Stimulated activated naive CD8-positive, alpha-beta T cell treated with anti-CD3 and anti-CD28 coated beads, Interleukin-15, Interleukin-2, amounts not matched to agents 100 ng/mL and 50 ng/mL, for 24 hours (primary cell): ENCODE results near the gene MGAT4A.
"Not testable (repeated sequence)": the region's sequence is repeated elsewhere in the genome, so short reads cannot be mapped to it uniquely, and the experiment has no call there.

Source experiments
- H3K27ac Mint-ChIP-seq: one replicate; pipeline ENCODE4 v1.8.0; 2021; ENCODE audit warnings: mild to moderate bottlenecking, mixed read lengths
- H3K27me3 Mint-ChIP-seq: one replicate; pipeline ENCODE4 v1.8.0; 2021; ENCODE audit warnings: mixed read lengths
- H3K36me3 Mint-ChIP-seq: one replicate; pipeline ENCODE4 v1.8.0; 2021; ENCODE audit warnings: low read depth, mixed read lengths
- H3K4me1 Mint-ChIP-seq: one replicate; pipeline ENCODE4 v1.8.0; 2021; ENCODE audit warnings: low read depth, mixed read lengths
- H3K4me3 Mint-ChIP-seq: one replicate; pipeline ENCODE4 v1.8.0; 2021; ENCODE audit warnings: mild to moderate bottlenecking, mixed read lengths
- H3K9me3 Mint-ChIP-seq: one replicate; pipeline ENCODE4 v1.8.0; 2021; ENCODE audit warnings: mixed read lengths

The MGAT4A gene

GRCh38 chr2:98768384-98769113 is 37.6 kb upstream of the MGAT4A start:
- no peaks in the 10 kb centered on the region for H3K9me3 Mint-ChIP-seq

DNA sequence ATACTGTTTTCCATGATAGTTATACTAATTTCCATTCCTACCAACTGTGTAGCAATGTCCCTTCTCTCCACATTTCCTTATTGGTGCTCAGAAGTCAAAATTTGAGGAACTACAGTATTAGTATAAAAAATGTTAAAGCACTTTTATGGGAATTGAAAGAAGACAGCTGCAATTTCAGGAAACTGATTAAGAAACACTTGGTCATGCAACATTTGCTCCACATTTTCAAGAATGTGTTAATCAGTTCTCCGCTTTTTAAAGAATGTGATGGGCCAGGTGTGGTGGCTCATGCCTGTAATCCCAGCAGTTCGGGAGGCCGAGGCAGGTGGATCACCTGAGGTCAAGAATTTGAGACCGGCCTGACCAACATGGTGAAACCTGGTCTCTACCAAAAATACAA is 33.6 kb upstream of the MGAT4A start:
- H3K27ac Mint-ChIP-seq, result no peak overlapping the region
- H3K4me1 Mint-ChIP-seq, result peaks cover 75% of the 10 kb centered on the region
- no peaks in the 10 kb centered on the region for H3K27me3 Mint-ChIP-seq
- no peak overlapping the region for H3K4me3 Mint-ChIP-seq
- H3K9me3 Mint-ChIP-seq, result no peaks in the 10 kb centered on the region
- no peaks in the 10 kb centered on the region for H3K36me3 Mint-ChIP-seq

More at GRCh38 chr2:98768384-98769113, 37.6 kb upstream of the MGAT4A start:
- Mint-ChIP-seq H3K36me3 (no peaks in the 10 kb centered on the region), H3K27me3 (no peaks in the 10 kb centered on the region), H3K27ac (peak overlapping the region; percentile 70), H3K4me1 (peaks cover 84% of the 10 kb centered on the region), H3K4me3 (peak overlapping the region; percentile 52)

DNA sequence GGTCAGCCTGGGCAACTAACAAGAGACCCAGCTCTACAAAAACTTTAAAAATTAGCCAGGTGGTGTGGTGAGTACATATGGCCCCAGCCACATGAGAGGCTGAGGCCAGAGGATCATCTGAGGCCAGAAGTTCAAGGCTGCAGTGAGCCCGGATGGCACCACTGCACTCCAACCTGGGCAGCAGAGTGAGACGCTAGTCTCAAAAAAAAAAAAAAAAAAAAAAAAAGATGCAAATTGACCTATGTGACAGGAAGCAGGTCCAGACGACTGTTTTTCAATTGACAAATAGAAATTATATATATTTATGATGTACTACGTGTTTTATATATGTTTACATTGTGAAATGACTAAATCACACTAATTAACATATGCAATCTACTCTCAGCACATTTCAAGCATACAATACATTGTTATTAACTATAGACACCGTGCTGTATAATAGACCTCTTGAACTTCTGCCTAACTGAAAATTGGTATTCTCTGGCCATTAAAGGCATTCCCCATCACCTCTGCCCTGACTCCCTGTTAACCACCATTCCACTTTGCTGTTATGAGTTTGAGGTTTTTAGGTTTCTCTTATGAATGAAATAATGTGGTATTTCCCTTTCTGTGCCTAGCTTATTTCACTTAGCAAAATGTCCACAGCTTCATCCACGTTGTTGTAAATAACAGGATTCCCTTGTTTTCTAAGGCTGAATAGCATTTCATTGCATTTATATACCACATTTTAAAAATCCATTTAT is 32.4 kb upstream of the MGAT4A start:
- peaks cover 75% of the 10 kb centered on the region for H3K4me1 Mint-ChIP-seq
- no peaks in the 10 kb centered on the region for H3K27me3 Mint-ChIP-seq
- no peaks in the 10 kb centered on the region for H3K9me3 Mint-ChIP-seq
- no peak overlapping the region for H3K27ac Mint-ChIP-seq
- H3K4me3 Mint-ChIP-seq, result no peak overlapping the region
- no peaks in the 10 kb centered on the region for H3K36me3 Mint-ChIP-seq

GRCh38 chr2:98761909-98762308 is 31.0 kb upstream of the MGAT4A start:
- Mint-ChIP-seq H3K27ac (peak overlapping the region; percentile 67), H3K27me3 (no peaks in the 10 kb centered on the region), H3K4me3 (peak overlapping the region; percentile 30), H3K36me3 (no peaks in the 10 kb centered on the region), H3K9me3 (no peaks in the 10 kb centered on the region), H3K4me1 (peaks cover 75% of the 10 kb centered on the region)

GRCh38 chr2:98761267-98761781 is 30.4 kb upstream of the MGAT4A start:
- Mint-ChIP-seq H3K9me3 (no peaks in the 10 kb centered on the region), H3K4me3 (peak overlapping the region; percentile 59), H3K27ac (peak overlapping the region; percentile 67), H3K36me3 (no peaks in the 10 kb centered on the region), H3K4me1 (peaks cover 70% of the 10 kb centered on the region), H3K27me3 (no peaks in the 10 kb centered on the region)

DNA sequence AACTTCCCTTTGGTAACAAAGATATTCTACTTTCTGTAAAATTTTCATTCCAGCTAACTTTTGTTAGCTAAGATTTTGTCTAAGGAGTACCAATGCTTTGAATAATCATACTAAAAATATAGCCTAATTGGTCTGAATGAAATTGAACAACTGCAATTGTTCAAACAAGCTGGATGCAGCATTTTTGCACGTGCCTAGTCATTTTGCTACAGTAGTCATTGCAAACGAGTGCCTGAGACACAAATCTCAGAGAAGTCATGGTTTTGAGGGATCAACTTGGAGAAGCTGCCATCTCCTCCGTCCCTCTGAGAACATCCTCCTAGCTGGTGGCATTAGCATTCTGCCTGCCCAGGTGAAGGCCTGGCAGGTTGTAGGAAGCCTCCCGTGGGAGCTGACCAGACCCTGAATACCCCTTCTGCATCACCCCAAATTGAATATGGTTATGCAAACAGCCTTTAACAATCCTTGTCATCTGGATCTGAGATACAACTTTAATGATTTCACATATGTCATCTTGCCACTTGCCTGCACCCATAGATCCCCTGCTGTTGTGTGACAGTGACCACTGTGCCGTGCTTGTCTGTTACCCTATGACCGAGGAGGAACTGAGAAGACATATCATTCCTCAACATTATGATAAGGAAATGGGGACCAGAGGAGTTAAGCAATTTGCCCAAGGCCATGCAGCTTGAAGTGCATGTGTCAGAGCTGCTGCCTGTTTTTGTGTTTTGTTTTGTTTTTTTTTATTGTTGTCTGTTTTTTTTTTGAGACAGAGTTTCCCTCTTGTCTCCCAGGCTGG is 29.1 kb upstream of the MGAT4A start:
- Mint-ChIP-seq H3K4me3 (no peak overlapping the region), H3K4me1 (peaks cover 62% of the 10 kb centered on the region), H3K36me3 (no peaks in the 10 kb centered on the region), H3K27me3 (no peaks in the 10 kb centered on the region), H3K27ac (peak overlapping the region; percentile 42), H3K9me3 (no peaks in the 10 kb centered on the region)

DNA sequence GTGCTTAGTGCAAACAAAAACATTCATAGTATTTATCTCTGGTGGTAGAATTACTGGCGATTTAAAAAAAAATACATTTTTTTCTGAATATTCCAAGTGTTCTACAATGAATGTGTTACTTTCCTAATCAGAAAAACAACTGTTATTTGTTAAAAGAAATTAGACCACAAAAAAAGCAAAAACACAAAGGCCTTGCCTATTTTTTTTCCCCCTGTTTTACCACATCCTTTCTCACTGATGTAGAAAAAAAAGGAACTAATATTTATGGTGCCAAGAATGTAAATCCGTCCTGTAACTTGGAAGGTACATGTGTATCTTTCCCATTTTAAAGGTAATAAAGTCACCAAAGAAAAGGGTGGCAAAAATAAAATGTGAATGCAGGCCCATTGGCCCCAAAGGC is 28.4 kb upstream of the MGAT4A start:
- Mint-ChIP-seq H3K36me3 (no peaks in the 10 kb centered on the region), H3K27ac (peak overlapping the region; percentile 0), H3K9me3 (no peaks in the 10 kb centered on the region), H3K4me1 (peaks cover 62% of the 10 kb centered on the region), H3K27me3 (no peaks in the 10 kb centered on the region), H3K4me3 (no peak overlapping the region)

DNA sequence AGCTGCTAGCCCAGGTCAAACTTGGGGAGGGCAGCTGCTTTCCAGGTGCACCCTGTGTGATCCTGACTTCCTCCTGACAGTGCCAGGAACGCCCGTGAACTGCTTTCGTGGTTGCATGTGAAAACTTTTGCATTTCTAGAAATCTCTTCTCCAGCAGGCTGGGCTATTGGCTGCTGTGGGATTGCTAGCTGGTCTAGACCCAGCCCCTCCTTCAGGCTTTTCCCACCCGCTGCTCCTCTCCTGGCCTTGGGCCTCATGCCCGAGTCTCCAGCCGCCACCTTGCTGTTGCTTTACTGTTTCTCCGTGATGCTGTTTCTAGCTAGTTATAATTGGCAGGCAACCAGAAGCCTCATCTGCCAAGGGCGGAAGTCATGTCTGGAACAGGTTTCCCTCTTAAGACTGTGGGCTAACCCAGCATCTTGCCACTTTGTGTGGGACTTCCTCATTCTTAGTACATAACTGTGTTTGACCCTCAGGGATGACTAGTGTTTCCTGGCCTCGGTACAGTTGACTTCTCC is 27.0 kb upstream of the MGAT4A start:
- Mint-ChIP-seq H3K27me3 (no peaks in the 10 kb centered on the region), H3K4me3 (peak overlapping the region; percentile 70), H3K4me1 (peaks cover 56% of the 10 kb centered on the region)

DNA sequence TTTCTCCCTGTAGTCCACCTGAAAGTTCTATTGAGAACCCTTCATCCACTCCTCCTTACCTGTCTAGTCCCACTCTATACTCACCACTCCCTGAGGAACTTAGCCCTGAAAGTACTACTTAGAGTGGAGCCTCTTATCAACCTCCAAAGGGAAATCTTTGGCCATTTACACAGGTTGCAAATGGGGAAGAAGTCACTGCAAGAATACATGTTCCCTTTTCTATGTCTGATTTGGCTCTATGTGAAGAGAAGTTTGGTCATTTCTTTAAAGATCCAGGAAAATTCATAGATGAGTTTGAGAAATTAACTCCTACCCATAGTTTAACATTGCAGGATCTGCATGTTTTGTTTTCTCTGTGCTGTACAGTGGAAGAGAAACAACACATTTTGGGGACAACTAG is 22.9 kb upstream of the MGAT4A start:
- no peaks in the 10 kb centered on the region for H3K9me3 Mint-ChIP-seq
- no peak overlapping the region for H3K4me3 Mint-ChIP-seq
- peaks cover 25% of the 10 kb centered on the region for H3K4me1 Mint-ChIP-seq
- H3K36me3 Mint-ChIP-seq, result no peaks in the 10 kb centered on the region
- no peaks in the 10 kb centered on the region for H3K27me3 Mint-ChIP-seq
- H3K27ac Mint-ChIP-seq, result no peak overlapping the region

More for the DNA sequence above, 27.0 kb upstream of the MGAT4A start:
- H3K36me3 Mint-ChIP-seq, result no peaks in the 10 kb centered on the region
- H3K27ac Mint-ChIP-seq, result peak overlapping the region; percentile 93
- no peaks in the 10 kb centered on the region for H3K9me3 Mint-ChIP-seq

DNA sequence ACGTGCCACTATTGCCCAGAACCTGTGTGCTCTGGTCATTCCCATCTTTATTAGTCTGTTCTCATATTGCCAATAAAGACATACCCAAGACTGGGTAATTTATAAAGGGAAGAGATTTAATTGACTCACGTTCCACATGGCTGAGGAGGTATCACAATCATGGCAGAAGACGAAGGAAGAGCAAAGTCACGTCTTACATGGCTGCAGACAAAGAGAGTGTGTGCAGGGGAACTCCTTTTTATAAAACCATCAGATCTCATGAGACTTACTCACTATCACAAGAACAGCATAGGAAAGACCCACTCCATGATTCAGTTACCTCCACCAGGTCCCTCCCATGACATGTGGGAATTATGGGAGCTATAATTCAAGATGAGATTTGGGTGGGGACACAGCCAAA is 21.8 kb upstream of the MGAT4A start:
- H3K9me3 Mint-ChIP-seq, H3K27ac Mint-ChIP-seq, H3K4me3 Mint-ChIP-seq, H3K36me3 Mint-ChIP-seq, H3K27me3 Mint-ChIP-seq: not testable (repeated sequence)
- peaks cover 25% of the 10 kb centered on the region for H3K4me1 Mint-ChIP-seq

- Mint-ChIP-seq H3K36me3 (no peaks in the 10 kb centered on the region), H3K27ac (no peak overlapping the region), H3K4me1 (peaks cover 22% of the 10 kb centered on the region), H3K27me3 (no peaks in the 10 kb centered on the region), H3K9me3 (no peaks in the 10 kb centered on the region), H3K4me3 (no peak overlapping the region)
Observed at GRCh38 chr2:98751748-98752147, 20.8 kb upstream of the MGAT4A start.

- H3K27ac Mint-ChIP-seq, result no peak overlapping the region
- H3K36me3 Mint-ChIP-seq, result no peaks in the 10 kb centered on the region
- H3K4me3 Mint-ChIP-seq, result no peak overlapping the region
- no peaks in the 10 kb centered on the region for H3K27me3 Mint-ChIP-seq
- H3K4me1 Mint-ChIP-seq, result peaks cover 24% of the 10 kb centered on the region
- H3K9me3 Mint-ChIP-seq, result no peaks in the 10 kb centered on the region
Observed at GRCh38 chr2:98750593-98751282, 19.8 kb upstream of the MGAT4A start.

DNA sequence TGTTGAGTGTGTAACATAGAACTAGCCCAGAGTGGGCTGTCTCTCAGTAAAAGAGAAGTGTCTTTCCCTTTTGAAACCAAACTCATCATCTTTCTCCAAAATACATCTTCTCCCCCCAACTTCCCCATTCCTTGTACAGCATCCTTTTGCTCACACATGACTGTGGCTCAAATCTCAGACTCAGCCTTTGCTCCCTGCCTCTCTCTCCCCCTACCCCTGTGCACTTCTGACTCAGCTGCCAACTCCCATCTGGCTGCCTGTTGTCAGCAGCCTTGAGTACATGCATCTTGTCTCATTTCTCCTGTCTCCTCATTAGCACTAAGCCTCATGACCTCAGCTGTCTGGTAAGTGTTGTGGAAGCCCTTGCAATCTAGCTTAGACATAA is 18.1 kb upstream of the MGAT4A start:
- H3K4me3 Mint-ChIP-seq, result no peak overlapping the region
- no peaks in the 10 kb centered on the region for H3K9me3 Mint-ChIP-seq
- H3K4me1 Mint-ChIP-seq, result peaks cover 38% of the 10 kb centered on the region
- H3K36me3 Mint-ChIP-seq, result no peaks in the 10 kb centered on the region
- no peaks in the 10 kb centered on the region for H3K27me3 Mint-ChIP-seq
- peak overlapping the region; percentile 4 for H3K27ac Mint-ChIP-seq

- H3K36me3 Mint-ChIP-seq, result no peaks in the 10 kb centered on the region
- H3K4me1 Mint-ChIP-seq, result peaks cover 42% of the 10 kb centered on the region
- H3K9me3 Mint-ChIP-seq, result no peaks in the 10 kb centered on the region
- H3K27ac Mint-ChIP-seq, result peak overlapping the region; percentile 63
- peak overlapping the region; percentile 2 for H3K4me3 Mint-ChIP-seq
- no peaks in the 10 kb centered on the region for H3K27me3 Mint-ChIP-seq
Observed at GRCh38 chr2:98748292-98749065, 17.5 kb upstream of the MGAT4A start.
